Keratinocyte (primary cell): ENCODE results near the gene METTL3.

Experiments used
- EZH2 ChIP-seq: IDR thresholded peaks from one replicate; pipeline ENCODE4 v1.6.1; 2012; ENCODE audit warnings: inconsistent platforms, mild to moderate bottlenecking, low read length, moderate library complexity
- TF ChIP-seq, protein P1 (sequence below), 3 experiments: IDR thresholded peaks in 1 of 3; conservative IDR thresholded peaks in 1 of 3; optimal IDR thresholded peaks in 1 of 3; 2 replicates in 2 of 3; 3 replicates in 1 of 3; pipeline versions ENCODE3 to v1.5.1; 2011; ENCODE audit warnings: low read length in 3 of 3, mild to moderate bottlenecking in 3 of 3, moderate library complexity in 2 of 3, control low read depth in 1 of 3, inconsistent platforms in 1 of 3; ENCODE audit not compliant: insufficient read depth in 2 of 3; ENCODE audit errors: extremely low read depth in 1 of 3

DNA sequence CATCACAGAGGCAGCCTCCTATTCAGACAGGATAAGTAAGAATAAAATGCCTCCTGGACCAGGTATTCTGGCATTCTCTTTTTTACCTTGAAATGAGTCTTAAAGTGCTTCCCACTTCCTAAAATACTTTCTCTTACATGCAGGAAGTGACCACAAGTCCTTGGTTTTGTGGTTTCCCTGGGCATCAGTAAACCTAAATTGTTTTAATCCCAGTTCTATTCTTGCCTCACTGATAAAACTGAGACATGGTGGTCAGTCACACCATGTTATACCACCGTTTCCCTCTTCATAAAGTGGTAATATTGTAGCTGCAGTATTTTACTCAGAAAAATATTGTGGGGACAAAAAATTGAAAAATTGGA is 16.2 kb upstream of the METTL3 start:
- TF ChIP-seq, protein P1, sequence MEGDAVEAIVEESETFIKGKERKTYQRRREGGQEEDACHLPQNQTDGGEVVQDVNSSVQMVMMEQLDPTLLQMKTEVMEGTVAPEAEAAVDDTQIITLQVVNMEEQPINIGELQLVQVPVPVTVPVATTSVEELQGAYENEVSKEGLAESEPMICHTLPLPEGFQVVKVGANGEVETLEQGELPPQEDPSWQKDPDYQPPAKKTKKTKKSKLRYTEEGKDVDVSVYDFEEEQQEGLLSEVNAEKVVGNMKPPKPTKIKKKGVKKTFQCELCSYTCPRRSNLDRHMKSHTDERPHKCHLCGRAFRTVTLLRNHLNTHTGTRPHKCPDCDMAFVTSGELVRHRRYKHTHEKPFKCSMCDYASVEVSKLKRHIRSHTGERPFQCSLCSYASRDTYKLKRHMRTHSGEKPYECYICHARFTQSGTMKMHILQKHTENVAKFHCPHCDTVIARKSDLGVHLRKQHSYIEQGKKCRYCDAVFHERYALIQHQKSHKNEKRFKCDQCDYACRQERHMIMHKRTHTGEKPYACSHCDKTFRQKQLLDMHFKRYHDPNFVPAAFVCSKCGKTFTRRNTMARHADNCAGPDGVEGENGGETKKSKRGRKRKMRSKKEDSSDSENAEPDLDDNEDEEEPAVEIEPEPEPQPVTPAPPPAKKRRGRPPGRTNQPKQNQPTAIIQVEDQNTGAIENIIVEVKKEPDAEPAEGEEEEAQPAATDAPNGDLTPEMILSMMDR (optimal IDR thresholded peaks at IDR 0.05 in 1 of 3, IDR thresholded peaks at IDR 0.05 in 1 of 3, conservative IDR thresholded peaks at IDR 0.05 in 1 of 3; ENCODE audit: extremely low read depth in 1 of 3, insufficient read depth in 2 of 3, low read length in 3 of 3), result no peak
- TF ChIP-seq EZH2, result no peak
